Measurements from ENCODE around the gene JAKMIP2. TPM values are rescaled to one million over a fixed set of nuclear protein-coding genes. Genes with fewer than 3 reads are reported as not detected.

The JAKMIP2 gene
- total RNA-seq, 1 experiment from 2014 or later, result not detected

- BruUV-seq (replicated peaks), result no TSS peak
- Histone ChIP-seq H3K4me3 (ENCODE audit: low read depth in 2 of 2, low read length in 2 of 2) (no peak overlapping the region), H3K4me1 (ENCODE audit: control insufficient read depth, insufficient read depth, low read length) (no peaks in the 10 kb centered on the region), H3K9me3 (ENCODE audit: control insufficient read depth, insufficient read depth, low read depth, low read length) (no peaks in the 10 kb centered on the region), H3K36me3 (ENCODE audit: control insufficient read depth, insufficient read depth, low read length) (no peaks in the 10 kb centered on the region), H3K27me3 (ENCODE audit: control insufficient read depth, insufficient read depth, low read length) (no peaks in the 10 kb centered on the region), H3K27ac (ENCODE audit: low read length) (no peak overlapping the region)
- no peak for ATAC-seq
- ChIA-PET CTCF (no interaction called here), POLR2A (no interaction called here)
- no peak for TF ChIP-seq CTCF (IDR thresholded peaks at IDR 0.05)
- TF ChIP-seq REST (IDR thresholded peaks at IDR 0.05; ENCODE audit: insufficient read depth in 1 of 2, low read depth in 2 of 2, low read length in 1 of 2), result no peak
- TF ChIP-seq TCF7L2 (IDR thresholded peaks at IDR 0.05; ENCODE audit: low read depth, low read length), result no peak
- no peak for TF ChIP-seq POLR2AphosphoS5 (IDR thresholded peaks at IDR 0.05; ENCODE audit: low read depth, low read length)
- TF ChIP-seq SIN3A (IDR thresholded peaks at IDR 0.05; ENCODE audit: borderline replicate concordance, insufficient read depth, low read depth, low read length), result no peak
- in situ Hi-C loops (cut with HindIII; ENCODE audit: low pct_unique_long_range_greater_than_20kb, low sequenced_read_pairs), result no loop called here
- no peak for DNase-seq (ENCODE audit: low read depth, low spot score)
- intact Hi-C loops (cut with micrococcal nuclease; ENCODE audit: unreplicated experiment), result no loop called here
Observed at GRCh38 chr5:147563466-147564123, 218.9 kb downstream of the JAKMIP2 start.

GRCh38 chr5:147561435-147561834 lies 221.1 kb downstream of the JAKMIP2 start:
- H3K27me3 ChIP-seq (ENCODE audit: control insufficient read depth, insufficient read depth, low read length), result no peaks in the 10 kb centered on the region
- H3K36me3 ChIP-seq (ENCODE audit: control insufficient read depth, insufficient read depth, low read length), result no peaks in the 10 kb centered on the region
- H3K4me3 ChIP-seq (ENCODE audit: low read depth in 2 of 2, low read length in 2 of 2), result no peak overlapping the region
- in situ Hi-C loops (cut with HindIII; ENCODE audit: low pct_unique_long_range_greater_than_20kb, low sequenced_read_pairs), result no loop called here
- POLR2A ChIA-PET, result no interaction called here
- DNase-seq (ENCODE audit: low read depth, low spot score), result no peak
- no peaks in the 10 kb centered on the region for H3K9me3 ChIP-seq (ENCODE audit: control insufficient read depth, insufficient read depth, low read depth, low read length)
- no peaks in the 10 kb centered on the region for H3K4me1 ChIP-seq (ENCODE audit: control insufficient read depth, insufficient read depth, low read length)
- TF ChIP-seq TCF7L2 (IDR thresholded peaks at IDR 0.05; ENCODE audit: low read depth, low read length) (no peak), SIN3A (IDR thresholded peaks at IDR 0.05; ENCODE audit: borderline replicate concordance, insufficient read depth, low read depth, low read length) (no peak), REST (IDR thresholded peaks at IDR 0.05; ENCODE audit: insufficient read depth in 1 of 2, low read depth in 2 of 2, low read length in 1 of 2) (no peak), CTCF (IDR thresholded peaks at IDR 0.05) (no peak), POLR2AphosphoS5 (IDR thresholded peaks at IDR 0.05; ENCODE audit: low read depth, low read length) (no peak)
- intact Hi-C loops (cut with micrococcal nuclease; ENCODE audit: unreplicated experiment), result no loop called here
- ATAC-seq, result no peak
- H3K27ac ChIP-seq (ENCODE audit: low read length), result no peak overlapping the region
- BruUV-seq (replicated peaks), result no TSS peak
- CTCF ChIA-PET, result no interaction called here

Measured in Panc1 (cell line).